ENCODE data around the gene CDC37.

The CDC37 gene

GRCh38 chr19:10365518-10365917 is 37.8 kb downstream of the CDC37 start:
- Histone ChIP-seq H2AFZ (ENCODE audit: low read length) (no peak overlapping the region), H2BK12ac (ENCODE audit: low read length) (no peak overlapping the region), H3K14ac (ENCODE audit: low read length) (no peak overlapping the region), H4K91ac (ENCODE audit: low read depth, low read length, poor library complexity) (no peak overlapping the region), H3K9me3 (replicated peaks in 1 of 2; ENCODE audit: control insufficient read depth in 2 of 2, insufficient read depth in 1 of 2, low read depth in 1 of 2, low read length in 2 of 2) (no peaks in the 10 kb centered on the region), H3K18ac (ENCODE audit: low read length) (no peak overlapping the region), H3K23ac (ENCODE audit: low read depth, low read length, poor library complexity) (peak overlapping the region; percentile 20), H2AK5ac (ENCODE audit: low read depth, low read length) (no peak overlapping the region), H3K4me3 (ENCODE audit: low read length in 2 of 2) (peak overlapping the region in 1 of 2 donors; percentile 49), H2BK5ac (ENCODE audit: low read length) (no peak overlapping the region), H3K27me3 (ENCODE audit: control insufficient read depth in 3 of 3, insufficient read depth in 3 of 3, low read depth in 1 of 3, low read length in 3 of 3) (no peaks in the 10 kb centered on the region), H3K27ac (replicated peaks; ENCODE audit: low read length) (no peak overlapping the region), H3K4me1 (ENCODE audit: control insufficient read depth in 2 of 2, insufficient read depth in 1 of 2, low read depth in 1 of 2, low read length in 2 of 2) (no peaks in the 10 kb centered on the region), H3K79me1 (ENCODE audit: low read depth, low read length) (peaks cover 3% of the 10 kb centered on the region), H3K9ac (ENCODE audit: low read depth, low read length, poor library complexity) (peak overlapping the region; percentile 44), H2BK15ac (ENCODE audit: low read length) (no peak overlapping the region), H3K4me2 (ENCODE audit: insufficient read depth, low read length, poor library complexity, severe bottlenecking) (no peak overlapping the region), H3K4ac (ENCODE audit: low read length) (no peak overlapping the region), H4K8ac (ENCODE audit: low read depth, low read length) (no peak overlapping the region), H3K36me3 (replicated peaks in 1 of 2; ENCODE audit: control insufficient read depth in 2 of 2, insufficient read depth in 2 of 2, low read length in 2 of 2) (peaks cover 44 to 82% of the 10 kb centered on the region in 2 donors), H2BK120ac (ENCODE audit: low read depth, low read length) (no peak overlapping the region)
- WGBS, 2 donors (ENCODE audit: extremely low coverage in 2 of 2, insufficient read length in 2 of 2, insufficient replicate concordance in 1 of 2): no CpG with 5 or more reads among the region's 23 CpGs
- DNase-seq (ENCODE audit: low spot score): no peak

GRCh38 chr19:10364644-10365043 is 38.7 kb downstream of the CDC37 start:
- Histone ChIP-seq H2AK5ac (ENCODE audit: low read depth, low read length) (no peak overlapping the region), H3K36me3 (replicated peaks in 1 of 2; ENCODE audit: control insufficient read depth in 2 of 2, insufficient read depth in 2 of 2, low read length in 2 of 2) (peaks cover 44 to 88% of the 10 kb centered on the region in 2 donors)

GRCh38 chr19:10363789-10364281 is 39.5 kb downstream of the CDC37 start:
- no peak overlapping the region for H3K18ac ChIP-seq (ENCODE audit: low read length)
- no peak overlapping the region for H4K8ac ChIP-seq (ENCODE audit: low read depth, low read length)
- H3K4me3 ChIP-seq (ENCODE audit: low read length in 2 of 2): no peak overlapping the region
- no peak overlapping the region for H3K9ac ChIP-seq (ENCODE audit: low read depth, low read length, poor library complexity)
- no peak overlapping the region for H2BK12ac ChIP-seq (ENCODE audit: low read length)
- H3K14ac ChIP-seq (ENCODE audit: low read length): no peak overlapping the region
- H3K27me3 ChIP-seq (ENCODE audit: control insufficient read depth in 3 of 3, insufficient read depth in 3 of 3, low read depth in 1 of 3, low read length in 3 of 3): no peaks in the 10 kb centered on the region
- no peak overlapping the region for H3K27ac ChIP-seq (replicated peaks; ENCODE audit: low read length)
- H3K23ac ChIP-seq (ENCODE audit: low read depth, low read length, poor library complexity): peak overlapping the region; percentile 60
- no peaks in the 10 kb centered on the region for H3K4me1 ChIP-seq (ENCODE audit: control insufficient read depth in 2 of 2, insufficient read depth in 1 of 2, low read depth in 1 of 2, low read length in 2 of 2)
- no peak overlapping the region for H2AFZ ChIP-seq (ENCODE audit: low read length)
- H2BK5ac ChIP-seq (ENCODE audit: low read length): no peak overlapping the region
- H3K36me3 ChIP-seq (replicated peaks in 1 of 2; ENCODE audit: control insufficient read depth in 2 of 2, insufficient read depth in 2 of 2, low read length in 2 of 2): peaks cover 42 to 87% of the 10 kb centered on the region in 2 donors
- no peak overlapping the region for H3K4me2 ChIP-seq (ENCODE audit: insufficient read depth, low read length, poor library complexity, severe bottlenecking)
- no peak overlapping the region for H2AK5ac ChIP-seq (ENCODE audit: low read depth, low read length)
- no peak overlapping the region for H2BK120ac ChIP-seq (ENCODE audit: low read depth, low read length)
- H3K9me3 ChIP-seq (replicated peaks in 1 of 2; ENCODE audit: control insufficient read depth in 2 of 2, insufficient read depth in 1 of 2, low read depth in 1 of 2, low read length in 2 of 2): no peaks in the 10 kb centered on the region
- peaks cover 3% of the 10 kb centered on the region for H3K79me1 ChIP-seq (ENCODE audit: low read depth, low read length)
- no peak for DNase-seq (ENCODE audit: low spot score)
- WGBS, 2 donors (ENCODE audit: extremely low coverage in 2 of 2, insufficient read length in 2 of 2, insufficient replicate concordance in 1 of 2): no CpG with 5 or more reads among the region's 12 CpGs
- H3K4ac ChIP-seq (ENCODE audit: low read length): no peak overlapping the region
- no peak overlapping the region for H4K91ac ChIP-seq (ENCODE audit: low read depth, low read length, poor library complexity)
- no peak overlapping the region for H2BK15ac ChIP-seq (ENCODE audit: low read length)

More at GRCh38 chr19:10364644-10365043, 38.7 kb downstream of the CDC37 start:
- Histone ChIP-seq H3K14ac (ENCODE audit: low read length) (no peak overlapping the region), H4K91ac (ENCODE audit: low read depth, low read length, poor library complexity) (no peak overlapping the region), H3K4me1 (ENCODE audit: control insufficient read depth in 2 of 2, insufficient read depth in 1 of 2, low read depth in 1 of 2, low read length in 2 of 2) (no peaks in the 10 kb centered on the region), H2BK12ac (ENCODE audit: low read length) (no peak overlapping the region), H3K18ac (ENCODE audit: low read length) (no peak overlapping the region), H4K8ac (ENCODE audit: low read depth, low read length) (no peak overlapping the region), H3K27ac (replicated peaks; ENCODE audit: low read length) (no peak overlapping the region), H3K9me3 (replicated peaks in 1 of 2; ENCODE audit: control insufficient read depth in 2 of 2, insufficient read depth in 1 of 2, low read depth in 1 of 2, low read length in 2 of 2) (no peaks in the 10 kb centered on the region), H2BK120ac (ENCODE audit: low read depth, low read length) (no peak overlapping the region), H3K27me3 (ENCODE audit: control insufficient read depth in 3 of 3, insufficient read depth in 3 of 3, low read depth in 1 of 3, low read length in 3 of 3) (no peaks in the 10 kb centered on the region), H3K23ac (ENCODE audit: low read depth, low read length, poor library complexity) (peak overlapping the region; percentile 34), H3K4me2 (ENCODE audit: insufficient read depth, low read length, poor library complexity, severe bottlenecking) (no peak overlapping the region), H3K4me3 (ENCODE audit: low read length in 2 of 2) (no peak overlapping the region), H3K79me1 (ENCODE audit: low read depth, low read length) (peaks cover 3% of the 10 kb centered on the region), H2BK15ac (ENCODE audit: low read length) (no peak overlapping the region), H3K4ac (ENCODE audit: low read length) (no peak overlapping the region), H2BK5ac (ENCODE audit: low read length) (no peak overlapping the region), H2AFZ (ENCODE audit: low read length) (no peak overlapping the region), H3K9ac (ENCODE audit: low read depth, low read length, poor library complexity) (no peak overlapping the region)
- WGBS, 2 donors (ENCODE audit: extremely low coverage in 2 of 2, insufficient read length in 2 of 2, insufficient replicate concordance in 1 of 2): no CpG with 5 or more reads among the region's 19 CpGs
- no peak for DNase-seq (ENCODE audit: low spot score)

GRCh38 chr19:10362259-10362658 is 41.1 kb downstream of the CDC37 start:
- H3K27me3 ChIP-seq (ENCODE audit: control insufficient read depth in 3 of 3, insufficient read depth in 3 of 3, low read depth in 1 of 3, low read length in 3 of 3): no peaks in the 10 kb centered on the region
- no peak overlapping the region for H2BK12ac ChIP-seq (ENCODE audit: low read length)
- H2AFZ ChIP-seq (ENCODE audit: low read length): no peak overlapping the region
- H3K4me3 ChIP-seq (ENCODE audit: low read length in 2 of 2): no peak overlapping the region
- H3K27ac ChIP-seq (replicated peaks; ENCODE audit: low read length): no peak overlapping the region
- no peak overlapping the region for H2BK5ac ChIP-seq (ENCODE audit: low read length)
- peaks cover 42 to 87% of the 10 kb centered on the region in 2 donors for H3K36me3 ChIP-seq (replicated peaks in 1 of 2; ENCODE audit: control insufficient read depth in 2 of 2, insufficient read depth in 2 of 2, low read length in 2 of 2)
- peaks cover 3% of the 10 kb centered on the region for H3K79me1 ChIP-seq (ENCODE audit: low read depth, low read length)
- no peak overlapping the region for H3K4me2 ChIP-seq (ENCODE audit: insufficient read depth, low read length, poor library complexity, severe bottlenecking)
- no CpG with 5 or more reads among the region's 18 CpGs for WGBS, 2 donors (ENCODE audit: extremely low coverage in 2 of 2, insufficient read length in 2 of 2, insufficient replicate concordance in 1 of 2)
- DNase-seq (ENCODE audit: low spot score): no peak
- no peak overlapping the region for H2BK15ac ChIP-seq (ENCODE audit: low read length)
- H3K4ac ChIP-seq (ENCODE audit: low read length): no peak overlapping the region
- no peak overlapping the region for H3K9ac ChIP-seq (ENCODE audit: low read depth, low read length, poor library complexity)
- H2BK120ac ChIP-seq (ENCODE audit: low read depth, low read length): no peak overlapping the region
- H3K14ac ChIP-seq (ENCODE audit: low read length): no peak overlapping the region
- H3K4me1 ChIP-seq (ENCODE audit: control insufficient read depth in 2 of 2, insufficient read depth in 1 of 2, low read depth in 1 of 2, low read length in 2 of 2): no peaks in the 10 kb centered on the region
- no peak overlapping the region for H4K91ac ChIP-seq (ENCODE audit: low read depth, low read length, poor library complexity)
- no peak overlapping the region for H2AK5ac ChIP-seq (ENCODE audit: low read depth, low read length)
- H3K23ac ChIP-seq (ENCODE audit: low read depth, low read length, poor library complexity): no peak overlapping the region
- H3K9me3 ChIP-seq (replicated peaks in 1 of 2; ENCODE audit: control insufficient read depth in 2 of 2, insufficient read depth in 1 of 2, low read depth in 1 of 2, low read length in 2 of 2): no peaks in the 10 kb centered on the region
- no peak overlapping the region for H4K8ac ChIP-seq (ENCODE audit: low read depth, low read length)
- H3K18ac ChIP-seq (ENCODE audit: low read length): no peak overlapping the region

Measured in neuronal stem cell (in vitro differentiated cells).